Vagina (tissue), 2 donors: ENCODE measurements around the gene SAMD4A. TPM values are rescaled to one million over a fixed set of nuclear protein-coding genes. Genes with fewer than 3 reads are reported as not detected.

Experiments used
- DNase-seq, 2 donors: peaks; one replicate each; pipeline ENCODE4 v3.0.0-alpha.2; 2017; ENCODE audit errors: extremely low spot score in 2 of 2
- H3K27ac ChIP-seq: fragments of 200-600 bp; sonication (generic); one replicate; pipeline ENCODE4 v1.5.1; 2019
- H3K27me3 ChIP-seq: fragments of 200-600 bp; sonication (generic); one replicate; pipeline ENCODE4 v1.5.1; 2019
- H3K36me3 ChIP-seq, 2 donors: fragments of 200-600 bp; sonication (generic); one replicate each; pipeline ENCODE4 v1.5.1; 2017 to 2019
- H3K4me1 ChIP-seq: fragments of 200-600 bp; sonication (generic); one replicate; pipeline ENCODE4 v1.5.1; 2019
- H3K4me3 ChIP-seq, 2 donors: fragments of 200-600 bp; sonication (generic); 1 replicate in 1 of 2; 2 replicates in 1 of 2; pipeline ENCODE4 v1.5.1; 2016 to 2019
- H3K9me3 ChIP-seq: fragments of 200-600 bp; sonication (generic); one replicate; pipeline ENCODE4 v1.5.1; 2019
- POLR2A ChIP-seq, 2 donors: fragments of 450-650 bp; IDR thresholded peaks; one replicate each; pipeline ENCODE4 v1.6.1; 2017; ENCODE audit warnings: antibody characterized with exemption in 2 of 2, mild to moderate bottlenecking in 2 of 2, moderate library complexity in 2 of 2
- POLR2AphosphoS5 ChIP-seq, 2 donors: sonication (generic); formaldehyde crosslinking; IDR thresholded peaks; one replicate each; pipeline ENCODE4 v1.9.0; 2017; ENCODE audit warnings: antibody characterized with exemption in 2 of 2, mild to moderate bottlenecking in 2 of 2, low read depth in 1 of 2; ENCODE audit not compliant: insufficient read depth in 1 of 2
- intact Hi-C: fragments of 100-400 bp; cut with DNase I; formaldehyde crosslinking; loops from one replicate; pipeline ENCODE4 v1.15.1; 2023
- total RNA-seq: library from RNA; depleted of rRNA; stranded (reverse); fragments of >200 nt; gene quantifications from one replicate; pipeline ENCODE4 v1.2.3, GENCODE V29; 2016
- TF ChIP-seq, protein P1 (sequence below), 3 experiments: fragments of 450-650 bp in 2 of 3; fragments of 200-600 bp in 1 of 3; sonication (generic) in 1 of 3; IDR thresholded peaks; one replicate each; pipeline ENCODE4 v1.5.1; 2017 to 2019; ENCODE audit warnings: antibody characterized with exemption in 3 of 3, mild to moderate bottlenecking in 2 of 3, moderate library complexity in 2 of 3

The SAMD4A gene
- total RNA-seq, 1 donor from 2014 or later = 43.0 TPM

DNA sequence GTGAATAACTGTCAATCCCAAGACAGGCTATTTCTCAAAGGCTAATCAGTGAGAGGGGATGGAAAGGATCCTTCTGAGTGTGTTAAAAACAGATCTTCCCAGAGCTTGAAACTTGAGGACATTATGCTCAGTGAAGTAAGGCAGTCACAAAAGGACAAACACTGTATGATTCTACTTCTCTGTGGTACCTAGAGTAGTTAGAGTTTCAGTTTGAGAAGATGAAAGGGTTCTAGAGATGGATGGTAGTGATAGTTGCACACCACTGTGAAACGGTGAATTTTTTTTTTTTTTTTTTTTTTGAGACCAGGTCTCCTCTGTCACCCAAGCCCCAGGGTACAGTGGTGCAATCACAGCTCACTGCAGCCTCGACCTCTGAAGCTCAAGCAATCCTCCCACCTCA is 133.8 kb downstream of the SAMD4A start:
- no peak overlapping the region for H3K27ac ChIP-seq
- peaks cover 20% of the 10 kb centered on the region for H3K4me1 ChIP-seq
- no peak for DNase-seq

DNA sequence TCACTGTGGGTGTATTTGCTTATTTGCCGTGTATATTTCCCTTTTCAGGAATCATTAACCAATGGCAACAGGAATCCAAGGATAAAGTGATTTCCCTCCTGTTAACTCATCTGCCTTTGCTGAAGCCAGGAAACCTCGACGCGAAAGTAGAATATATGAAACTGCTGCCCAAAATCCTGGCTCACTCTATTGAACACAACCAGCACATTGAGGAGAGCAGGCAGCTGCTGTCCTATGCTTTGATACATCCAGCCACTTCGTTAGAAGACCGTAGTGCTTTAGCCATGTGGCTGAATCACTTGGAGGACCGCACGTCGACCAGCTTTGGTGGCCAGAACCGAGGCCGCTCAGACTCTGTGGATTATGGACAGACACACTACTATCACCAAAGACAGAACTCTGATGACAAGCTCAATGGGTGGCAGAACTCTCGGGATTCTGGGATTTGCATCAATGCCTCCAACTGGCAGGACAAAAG is 135.1 kb downstream of the SAMD4A start:
- no peak for TF ChIP-seq POLR2A (IDR thresholded peaks at IDR 0.05)
- TF ChIP-seq POLR2AphosphoS5 (IDR thresholded peaks at IDR 0.05; ENCODE audit: insufficient read depth in 1 of 2, low read depth in 1 of 2) = no peak
- TF ChIP-seq, protein P1, sequence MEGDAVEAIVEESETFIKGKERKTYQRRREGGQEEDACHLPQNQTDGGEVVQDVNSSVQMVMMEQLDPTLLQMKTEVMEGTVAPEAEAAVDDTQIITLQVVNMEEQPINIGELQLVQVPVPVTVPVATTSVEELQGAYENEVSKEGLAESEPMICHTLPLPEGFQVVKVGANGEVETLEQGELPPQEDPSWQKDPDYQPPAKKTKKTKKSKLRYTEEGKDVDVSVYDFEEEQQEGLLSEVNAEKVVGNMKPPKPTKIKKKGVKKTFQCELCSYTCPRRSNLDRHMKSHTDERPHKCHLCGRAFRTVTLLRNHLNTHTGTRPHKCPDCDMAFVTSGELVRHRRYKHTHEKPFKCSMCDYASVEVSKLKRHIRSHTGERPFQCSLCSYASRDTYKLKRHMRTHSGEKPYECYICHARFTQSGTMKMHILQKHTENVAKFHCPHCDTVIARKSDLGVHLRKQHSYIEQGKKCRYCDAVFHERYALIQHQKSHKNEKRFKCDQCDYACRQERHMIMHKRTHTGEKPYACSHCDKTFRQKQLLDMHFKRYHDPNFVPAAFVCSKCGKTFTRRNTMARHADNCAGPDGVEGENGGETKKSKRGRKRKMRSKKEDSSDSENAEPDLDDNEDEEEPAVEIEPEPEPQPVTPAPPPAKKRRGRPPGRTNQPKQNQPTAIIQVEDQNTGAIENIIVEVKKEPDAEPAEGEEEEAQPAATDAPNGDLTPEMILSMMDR (IDR thresholded peaks at IDR 0.05) = no peak
- DNase-seq = peak in 1 of 2 donors; percentile 64
- Histone ChIP-seq H3K4me3 (no peak overlapping the region), H3K36me3 (no peaks in the 10 kb centered on the region), H3K27ac (no peak overlapping the region), H3K9me3 (no peaks in the 10 kb centered on the region), H3K27me3 (no peaks in the 10 kb centered on the region), H3K4me1 (peaks cover 18% of the 10 kb centered on the region)
- intact Hi-C loops = no loop called here

More for the DNA sequence above, 133.8 kb downstream of the SAMD4A start:
- no peaks in the 10 kb centered on the region for H3K9me3 ChIP-seq
- H3K36me3 ChIP-seq = no peaks in the 10 kb centered on the region
- H3K4me3 ChIP-seq = no peak overlapping the region
- TF ChIP-seq POLR2AphosphoS5 (IDR thresholded peaks at IDR 0.05; ENCODE audit: insufficient read depth in 1 of 2, low read depth in 1 of 2) (no peak), POLR2A (IDR thresholded peaks at IDR 0.05) (no peak)
- TF ChIP-seq, protein P1 (IDR thresholded peaks at IDR 0.05) = no peak
- no peaks in the 10 kb centered on the region for H3K27me3 ChIP-seq
- intact Hi-C loops = no loop called here

DNA sequence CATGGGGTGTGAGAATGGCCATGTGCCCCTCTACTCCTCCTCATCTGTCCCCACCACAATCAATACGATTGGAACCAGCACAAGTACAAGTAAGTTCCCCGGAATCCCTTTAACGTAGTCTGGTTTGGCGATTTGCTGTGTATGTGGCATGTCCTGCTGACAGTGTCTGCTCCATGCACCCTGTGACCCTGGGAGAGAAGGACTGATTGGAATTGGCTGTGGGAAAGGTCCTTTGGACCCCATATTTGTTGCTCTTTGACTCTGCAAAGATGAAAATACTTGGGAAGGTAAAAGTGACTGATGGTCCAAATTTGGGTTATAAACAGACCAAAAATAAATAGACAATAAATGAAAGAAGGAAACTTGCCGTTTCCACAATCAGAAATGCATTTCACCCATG is 135.6 kb downstream of the SAMD4A start:
- no peak for DNase-seq
- TF ChIP-seq, protein P1 (IDR thresholded peaks at IDR 0.05) = no peak
- TF ChIP-seq POLR2AphosphoS5 (IDR thresholded peaks at IDR 0.05; ENCODE audit: insufficient read depth in 1 of 2, low read depth in 1 of 2) = no peak
- TF ChIP-seq POLR2A (IDR thresholded peaks at IDR 0.05) = no peak
- Histone ChIP-seq H3K4me1 (peaks cover 15% of the 10 kb centered on the region), H3K9me3 (no peaks in the 10 kb centered on the region), H3K36me3 (no peaks in the 10 kb centered on the region), H3K4me3 (no peak overlapping the region), H3K27me3 (no peaks in the 10 kb centered on the region), H3K27ac (no peak overlapping the region)
- intact Hi-C loops = no loop called here

DNA sequence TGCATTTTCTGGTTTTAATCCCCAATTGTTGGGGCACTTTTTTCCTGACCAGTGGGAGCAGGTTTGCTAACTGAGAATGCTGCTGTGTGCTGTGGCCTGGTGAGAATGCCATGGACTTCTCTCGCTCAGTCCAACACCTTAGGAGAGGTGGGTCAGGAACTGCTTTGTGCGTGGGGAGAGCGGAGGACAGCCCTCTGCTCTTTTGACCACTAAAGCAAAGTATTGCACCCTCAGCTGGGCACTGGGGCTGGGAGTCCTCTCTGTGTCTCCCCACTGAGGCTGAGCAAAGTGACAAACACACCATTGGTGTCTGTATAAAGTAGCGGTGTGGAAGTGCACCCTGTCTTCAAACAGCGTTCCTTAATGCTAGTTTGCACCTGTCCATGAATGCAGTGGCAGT is 136.2 kb downstream of the SAMD4A start:
- Histone ChIP-seq H3K36me3 (no peaks in the 10 kb centered on the region), H3K9me3 (no peaks in the 10 kb centered on the region), H3K27ac (no peak overlapping the region), H3K4me3 (no peak overlapping the region), H3K27me3 (no peaks in the 10 kb centered on the region), H3K4me1 (peaks cover 19% of the 10 kb centered on the region)
- DNase-seq = no peak
- intact Hi-C loops = no loop called here
- no peak for TF ChIP-seq POLR2AphosphoS5 (IDR thresholded peaks at IDR 0.05; ENCODE audit: insufficient read depth in 1 of 2, low read depth in 1 of 2)
- no peak for TF ChIP-seq POLR2A (IDR thresholded peaks at IDR 0.05)
- TF ChIP-seq, protein P1 (IDR thresholded peaks at IDR 0.05) = no peak

DNA sequence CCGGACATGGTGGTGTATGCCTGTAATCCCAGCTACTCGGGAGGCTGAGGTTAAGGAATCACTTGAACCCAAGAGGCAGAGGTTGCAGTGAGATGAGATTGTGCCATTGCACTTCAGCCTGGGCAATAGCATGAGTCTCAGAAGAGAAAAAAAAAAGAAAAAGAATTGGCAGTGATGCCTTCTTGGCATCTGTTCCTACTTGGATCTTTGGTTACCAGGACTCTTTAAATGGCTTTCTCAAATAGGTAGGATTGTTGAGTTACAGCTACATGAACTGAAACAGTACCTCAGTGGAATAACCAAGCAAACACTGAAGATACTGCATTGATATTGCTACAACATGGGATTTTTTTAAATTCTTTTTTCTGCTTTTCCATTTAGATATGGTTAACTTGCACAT is 136.8 kb downstream of the SAMD4A start:
- no peak for DNase-seq
- Histone ChIP-seq H3K36me3 (no peaks in the 10 kb centered on the region), H3K9me3 (no peaks in the 10 kb centered on the region), H3K27ac (no peak overlapping the region), H3K4me3 (no peak overlapping the region), H3K4me1 (peaks cover 13% of the 10 kb centered on the region), H3K27me3 (no peaks in the 10 kb centered on the region)
- TF ChIP-seq POLR2AphosphoS5 (IDR thresholded peaks at IDR 0.05; ENCODE audit: insufficient read depth in 1 of 2, low read depth in 1 of 2) = no peak
- TF ChIP-seq, protein P1 (IDR thresholded peaks at IDR 0.05) = no peak
- TF ChIP-seq POLR2A (IDR thresholded peaks at IDR 0.05) = no peak
- intact Hi-C loops = no loop called here
